Caco-2 (cell line): Measurements from ENCODE around the gene CREB3L1. TPM values are rescaled to one million over a fixed set of nuclear protein-coding genes. Genes with fewer than 3 reads are reported as not detected.

Experiments used
- BruUV-seq: library from RNA; stranded (reverse); fragments of 400-500 nt; replicated peaks from 2 replicates; lab custom pipeline; 2021; lab: Mats Ljungman, UMichigan
- CTCF ChIA-PET: fragments of 300-600 bp; sonication (Branson Sonifier 250); formaldehyde crosslinking; loops from one replicate; lab custom pipeline; 2022; ENCODE audit warnings: antibody characterized with exemption; lab: Charles Lee
- POLR2A ChIA-PET: fragments of 300-600 bp; sonication (Branson Sonifier 250); formaldehyde crosslinking; loops from one replicate; lab custom pipeline; 2022; ENCODE audit warnings: antibody characterized with exemption; lab: Charles Lee
- DNase-seq, 2 experiments: peaks; one replicate each; pipeline versions ENCODE4 v3.0.0 to v3.0.0-alpha.2; 2020 to 2022
- H3K27me3 ChIP-seq: replicated peaks from 2 replicates; pipeline ENCODE4 v1.6.0; 2011; ENCODE audit warnings: low read length; ENCODE audit not compliant: control insufficient read depth, insufficient read depth
- H3K36me3 ChIP-seq: 2 replicates; pipeline ENCODE4 v1.5.1; 2011; ENCODE audit warnings: low read length; ENCODE audit not compliant: control insufficient read depth, insufficient read depth
- H3K4me1 ChIP-seq: fragments of 250-450 bp; sonication (Bioruptor Pico); 2 replicates; pipeline ENCODE4 v1.5.1; 2020; ENCODE audit warnings: mild to moderate bottlenecking
- H3K4me3 ChIP-seq: 2 replicates; pipeline ENCODE4 v1.5.1; 2011; ENCODE audit warnings: low read depth, mild to moderate bottlenecking, control low read depth, low read length
- H3K9me3 ChIP-seq: fragments of 250-450 bp; sonication (Bioruptor Pico); 2 replicates; pipeline ENCODE4 v1.5.1; 2020; ENCODE audit warnings: mild to moderate bottlenecking, moderate library complexity
- H3K27ac Mint-ChIP-seq: one replicate; pipeline ENCODE4 v1.8.0; 2022; ENCODE audit warnings: mixed read lengths; ENCODE audit not compliant: unreplicated experiment
- H3K27me3 Mint-ChIP-seq: one replicate; pipeline ENCODE4 v1.8.0; 2022; ENCODE audit warnings: mixed read lengths; ENCODE audit not compliant: insufficient read depth, unreplicated experiment
- H3K36me3 Mint-ChIP-seq: one replicate; pipeline ENCODE4 v1.8.0; 2022; ENCODE audit warnings: mild to moderate bottlenecking, mixed read lengths; ENCODE audit not compliant: insufficient read depth, unreplicated experiment
- H3K4me1 Mint-ChIP-seq: one replicate; pipeline ENCODE4 v1.8.0; 2022; ENCODE audit warnings: low read depth, mixed read lengths; ENCODE audit not compliant: unreplicated experiment
- H3K4me3 Mint-ChIP-seq: one replicate; pipeline ENCODE4 v1.8.0; 2022; ENCODE audit warnings: mild to moderate bottlenecking, moderate library complexity, mixed read lengths; ENCODE audit not compliant: unreplicated experiment
- H3K9me3 Mint-ChIP-seq: one replicate; pipeline ENCODE4 v1.8.0; 2022; ENCODE audit warnings: mixed read lengths; ENCODE audit not compliant: unreplicated experiment
- CTCF ChIP-seq, 2 experiments: fragments of 200-600 bp in 1 of 2; IDR thresholded peaks; 1 replicate in 1 of 2; 2 replicates in 1 of 2; pipeline versions ENCODE4 v1.5.1 to v1.8.0; 2011 to 2022; ENCODE audit warnings: antibody characterized with exemption in 1 of 2, control low read depth in 1 of 2, inconsistent platforms in 1 of 2, low read depth in 1 of 2, low read length in 1 of 2, mild to moderate bottlenecking in 1 of 2, moderate library complexity in 1 of 2; ENCODE audit not compliant: insufficient read depth in 1 of 2, severe bottlenecking in 1 of 2, unreplicated experiment in 1 of 2
- intact Hi-C: fragments of 100-400 bp; cut with micrococcal nuclease; formaldehyde crosslinking; loops from one replicate; pipeline ENCODE4 v1.10.0; 2022; ENCODE audit not compliant: unreplicated experiment
- total RNA-seq: library from RNA; stranded (reverse); gene quantifications from 2 replicates; pipeline ENCODE4 v1.2.3, GENCODE V29; 2022

Gene CREB3L1
- total RNA-seq, 1 experiment from 2014 or later = 24.9 TPM

- Histone ChIP-seq H3K36me3 (no peaks in the 10 kb centered on the region), H3K4me3 (peak overlapping the region; percentile 60), H3K4me1 (peaks cover 2% of the 10 kb centered on the region), H3K9me3 (no peaks in the 10 kb centered on the region), H3K27me3 (no peaks in the 10 kb centered on the region; the same call in 1 of the 2 replicates)
- peak overlapping the region; percentile 91 for H3K4me3 Mint-ChIP-seq
- peaks cover 7% of the 10 kb centered on the region for H3K9me3 Mint-ChIP-seq
- POLR2A ChIA-PET = interaction anchor here (0.5 to 0.6 kb wide), 3 partner anchors 10 to 116 kb away, joined by 3 read pairs; partner anchors contain the start of gene PHF21A
- H3K36me3 Mint-ChIP-seq = peaks cover 14% of the 10 kb centered on the region
- intact Hi-C loops = loop anchor here (5.0 kb wide), 1 partner anchor 115 kb away; the partner anchor contains the start of gene PHF21A
- peaks cover 31% of the 10 kb centered on the region for H3K4me1 Mint-ChIP-seq
- DNase-seq = peak; percentile 65 to 70
- no TSS peak for BruUV-seq
- peak overlapping the region; percentile 40 for H3K27ac Mint-ChIP-seq
- peaks cover 8% of the 10 kb centered on the region for H3K27me3 Mint-ChIP-seq
- TF ChIP-seq CTCF (IDR thresholded peaks at IDR 0.05; ENCODE audit: insufficient read depth in 1 of 2, low read depth in 1 of 2, low read length in 1 of 2, severe bottlenecking in 1 of 2, unreplicated experiment in 1 of 2) = no peak
- CTCF ChIA-PET = interaction anchor here (1.1 to 9.7 kb wide), 8 partner anchors 15 to 272 kb away, joined by 3 to 181 read pairs (median 8); partner anchors contain the start of gene CHRM4
Observed at GRCh38 chr11:46237248-46238077, 40.0 kb upstream of the CREB3L1 start.

DNA sequence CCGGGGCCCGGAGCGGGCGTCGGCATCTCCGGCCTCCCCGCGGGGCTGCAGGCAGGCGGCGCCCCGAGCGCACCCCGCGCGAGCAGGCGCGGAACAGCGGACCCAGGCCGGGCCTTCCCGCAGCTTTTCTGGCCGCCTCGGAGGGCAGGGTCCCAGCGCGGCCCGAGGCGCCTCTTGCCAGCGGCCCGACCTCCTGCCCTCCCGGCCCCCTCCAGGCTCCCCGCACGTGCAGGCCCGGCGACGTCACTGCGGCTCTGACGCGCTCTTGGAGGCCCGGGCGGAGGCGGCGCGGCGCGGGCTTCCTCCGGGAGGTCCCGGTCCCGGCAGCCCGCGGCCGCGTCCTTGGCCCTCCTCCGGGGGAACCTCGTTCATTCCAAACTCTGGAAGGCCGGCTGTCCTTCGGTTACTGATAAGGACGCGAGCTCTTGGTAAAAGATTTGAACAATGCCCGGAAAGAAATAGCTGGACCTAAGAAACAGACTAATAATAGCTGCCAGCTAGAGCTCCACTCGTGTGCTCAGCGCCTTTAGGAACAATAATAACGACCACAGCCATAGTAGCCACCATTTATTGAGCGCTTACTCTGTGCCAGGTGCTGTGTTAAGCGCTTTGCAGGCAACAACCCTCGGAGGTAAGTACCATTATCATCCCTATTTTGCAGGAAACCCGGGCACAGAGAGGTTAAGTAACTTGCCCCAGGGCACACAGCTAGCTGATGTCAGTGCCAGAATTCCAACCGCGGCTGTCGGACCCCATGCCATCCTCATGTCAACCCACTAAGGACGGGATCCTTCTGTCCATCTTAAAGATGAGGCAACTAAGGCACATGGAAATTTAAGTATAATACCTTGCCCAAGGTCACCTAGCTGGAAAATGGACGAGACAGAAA is 39.1 kb upstream of the CREB3L1 start:
- no peak overlapping the region for H3K27ac Mint-ChIP-seq
- Histone ChIP-seq H3K9me3 (no peaks in the 10 kb centered on the region), H3K4me3 (peak overlapping the region; percentile 60), H3K4me1 (peaks cover 6% of the 10 kb centered on the region), H3K27me3 (no peaks in the 10 kb centered on the region; the same call in 1 of the 2 replicates), H3K36me3 (no peaks in the 10 kb centered on the region)
- POLR2A ChIA-PET = interaction anchor here (0.5 to 0.7 kb wide), 4 partner anchors 11 to 852 kb away, joined by 3 to 6 read pairs (median 4); no protein-coding TSS in a partner anchor
- peaks cover 37% of the 10 kb centered on the region for H3K4me1 Mint-ChIP-seq
- BruUV-seq = TSS peak; percentile 12
- H3K27me3 Mint-ChIP-seq = peaks cover 8% of the 10 kb centered on the region
- intact Hi-C loops = loop anchor here (5.0 kb wide), 1 partner anchor 116 kb away; the partner anchor contains the start of gene PHF21A
- no peak for TF ChIP-seq CTCF (IDR thresholded peaks at IDR 0.05; ENCODE audit: insufficient read depth in 1 of 2, low read depth in 1 of 2, low read length in 1 of 2, severe bottlenecking in 1 of 2, unreplicated experiment in 1 of 2)
- peak; percentile 64 to 78 for DNase-seq
- H3K9me3 Mint-ChIP-seq = no peaks in the 10 kb centered on the region
- H3K36me3 Mint-ChIP-seq = peaks cover 16% of the 10 kb centered on the region
- H3K4me3 Mint-ChIP-seq = peak overlapping the region; percentile 91
- CTCF ChIA-PET = interaction anchor here (0.6 to 9.7 kb wide), 12 partner anchors 14 to 273 kb away, joined by 3 to 181 read pairs (median 8); partner anchors contain the start of genes CHRM4 and CREB3L1
